ENCODE results near the gene TMEM247.

GRCh38 chr2:46471697-46472096 lies 7.7 kb upstream of the TMEM247 start:
- no peak for TF ChIP-seq CTCF (IDR thresholded peaks at IDR 0.05)
- no peak for TF ChIP-seq POLR2A (IDR thresholded peaks at IDR 0.05)

All from Peyer's patch (tissue), 4 donors.